ENCODE data around the gene CDRT4. TPM values are rescaled to one million over a fixed set of nuclear protein-coding genes. Genes with fewer than 3 reads are reported as not detected.
"Not testable (repeated sequence)": the region's sequence is repeated elsewhere in the genome, so short reads cannot be mapped to it uniquely, and the experiment has no call there.

Gene CDRT4
- total RNA-seq = 10 to 100 TPM; 12.8 to 16.2 TPM

- H3K4me1 Mint-ChIP-seq (ENCODE audit: low read depth) = no peaks in the 10 kb centered on the region
- H3K9me3 Mint-ChIP-seq = peaks cover 0 to 2% of the 10 kb centered on the region in 2 donors
- ATAC-seq (replicated peaks in 1 of 2) = no peak
- H3K27me3 Mint-ChIP-seq (ENCODE audit: low read depth) = no peaks in the 10 kb centered on the region
- H3K4me3 Mint-ChIP-seq = no peak within 1 kb of the TSS
- DNase-seq = no peak
- no peak within 1 kb of the TSS for H3K27ac Mint-ChIP-seq
- no peaks in the 10 kb centered on the region for H3K36me3 Mint-ChIP-seq (ENCODE audit: insufficient read depth in 2 of 2)
Observed at GRCh38 chr17:15467592-15467991, at the start of gene CDRT4. CDRT4 (minus strand) TSS chr17:15467621; CDS start chr17:15440238, 27,383 bp downstream.

GRCh38 chr17:15516150-15516549 is 48.7 kb upstream of the CDRT4 start:
- no peak overlapping the region for H3K4me3 Mint-ChIP-seq

GRCh38 chr17:15514469-15514868 is 47.0 kb upstream of the CDRT4 start:
- Mint-ChIP-seq H3K4me3 (no peak overlapping the region), H3K27ac (no peak overlapping the region), H3K27me3 (ENCODE audit: low read depth) (no peaks in the 10 kb centered on the region), H3K9me3 (no peaks in the 10 kb centered on the region), H3K36me3 (ENCODE audit: insufficient read depth in 2 of 2) (peaks cover 2 to 4% of the 10 kb centered on the region in 2 donors), H3K4me1 (ENCODE audit: low read depth) (no peaks in the 10 kb centered on the region)
- ATAC-seq (replicated peaks in 1 of 2) (no peak), DNase-seq (no peak)

More at GRCh38 chr17:15516150-15516549, 48.7 kb upstream of the CDRT4 start:
- Mint-ChIP-seq H3K36me3 (ENCODE audit: insufficient read depth in 2 of 2) (peaks cover 2 to 4% of the 10 kb centered on the region in 2 donors), H3K9me3 (no peaks in the 10 kb centered on the region), H3K27ac (no peak overlapping the region), H3K4me1 (ENCODE audit: low read depth) (no peaks in the 10 kb centered on the region), H3K27me3 (ENCODE audit: low read depth) (no peaks in the 10 kb centered on the region)
- DNase-seq (no peak), ATAC-seq (replicated peaks in 1 of 2) (no peak)

- H3K4me3 Mint-ChIP-seq = no peak overlapping the region
- no peaks in the 10 kb centered on the region for H3K27me3 Mint-ChIP-seq (ENCODE audit: low read depth)
- H3K4me1 Mint-ChIP-seq (ENCODE audit: low read depth) = no peaks in the 10 kb centered on the region
- DNase-seq (no peak), ATAC-seq (replicated peaks in 1 of 2) (no peak)
- H3K9me3 Mint-ChIP-seq = no peaks in the 10 kb centered on the region
- no peak overlapping the region for H3K27ac Mint-ChIP-seq
- H3K36me3 Mint-ChIP-seq (ENCODE audit: insufficient read depth in 2 of 2) = peaks cover 2 to 4% of the 10 kb centered on the region in 2 donors
Observed at GRCh38 chr17:15513856-15514459, 46.5 kb upstream of the CDRT4 start.

- Mint-ChIP-seq H3K27ac (no peak overlapping the region), H3K4me3 (no peak overlapping the region), H3K9me3 (no peaks in the 10 kb centered on the region), H3K36me3 (ENCODE audit: insufficient read depth in 2 of 2) (peaks cover 2 to 4% of the 10 kb centered on the region in 2 donors), H3K4me1 (ENCODE audit: low read depth) (no peaks in the 10 kb centered on the region), H3K27me3 (ENCODE audit: low read depth) (no peaks in the 10 kb centered on the region)
- ATAC-seq (replicated peaks in 1 of 2) (no peak), DNase-seq (no peak)
Observed at GRCh38 chr17:15513058-15513791, 45.8 kb upstream of the CDRT4 start.

GRCh38 chr17:15512071-15512709 is 44.8 kb upstream of the CDRT4 start:
- H3K27ac Mint-ChIP-seq = no peak overlapping the region
- no peak overlapping the region for H3K4me3 Mint-ChIP-seq
- ATAC-seq (replicated peaks in 1 of 2) = no peak
- H3K9me3 Mint-ChIP-seq = no peaks in the 10 kb centered on the region
- DNase-seq = no peak
- no peaks in the 10 kb centered on the region for H3K27me3 Mint-ChIP-seq (ENCODE audit: low read depth)
- peaks cover 2 to 4% of the 10 kb centered on the region in 2 donors for H3K36me3 Mint-ChIP-seq (ENCODE audit: insufficient read depth in 2 of 2)
- no peaks in the 10 kb centered on the region for H3K4me1 Mint-ChIP-seq (ENCODE audit: low read depth)

- no peaks in the 10 kb centered on the region for H3K9me3 Mint-ChIP-seq
- H3K27ac Mint-ChIP-seq = no peak overlapping the region
- H3K27me3 Mint-ChIP-seq (ENCODE audit: low read depth) = no peaks in the 10 kb centered on the region
- H3K4me1 Mint-ChIP-seq (ENCODE audit: low read depth) = no peaks in the 10 kb centered on the region
- no peak for ATAC-seq (replicated peaks in 1 of 2)
- peaks cover 2 to 4% of the 10 kb centered on the region in 2 donors for H3K36me3 Mint-ChIP-seq (ENCODE audit: insufficient read depth in 2 of 2)
- H3K4me3 Mint-ChIP-seq = no peak overlapping the region
- no peak for DNase-seq
Observed at GRCh38 chr17:15511142-15511541, 43.7 kb upstream of the CDRT4 start.

- H3K27ac Mint-ChIP-seq = no peak overlapping the region
- no peaks in the 10 kb centered on the region for H3K27me3 Mint-ChIP-seq (ENCODE audit: low read depth)
- DNase-seq (no peak), ATAC-seq (replicated peaks in 1 of 2) (no peak)
- no peaks in the 10 kb centered on the region for H3K9me3 Mint-ChIP-seq
- H3K4me3 Mint-ChIP-seq = no peak overlapping the region
- H3K4me1 Mint-ChIP-seq (ENCODE audit: low read depth) = no peaks in the 10 kb centered on the region
- H3K36me3 Mint-ChIP-seq (ENCODE audit: insufficient read depth in 2 of 2) = no peaks in the 10 kb centered on the region
Observed at GRCh38 chr17:15510361-15510760, 42.9 kb upstream of the CDRT4 start.

GRCh38 chr17:15509095-15509494 is 41.7 kb upstream of the CDRT4 start:
- H3K4me1 Mint-ChIP-seq (ENCODE audit: low read depth) = no peaks in the 10 kb centered on the region
- no peak overlapping the region for H3K4me3 Mint-ChIP-seq
- H3K27ac Mint-ChIP-seq = no peak overlapping the region
- ATAC-seq (replicated peaks in 1 of 2) (no peak), DNase-seq (no peak)
- no peaks in the 10 kb centered on the region for H3K36me3 Mint-ChIP-seq (ENCODE audit: insufficient read depth in 2 of 2)
- no peaks in the 10 kb centered on the region for H3K9me3 Mint-ChIP-seq
- H3K27me3 Mint-ChIP-seq (ENCODE audit: low read depth) = no peaks in the 10 kb centered on the region

GRCh38 chr17:15508466-15508865 is 41.0 kb upstream of the CDRT4 start:
- H3K4me1 Mint-ChIP-seq (ENCODE audit: low read depth) = no peaks in the 10 kb centered on the region
- ATAC-seq (replicated peaks in 1 of 2) (no peak), DNase-seq (no peak)
- H3K9me3 Mint-ChIP-seq = no peaks in the 10 kb centered on the region
- no peak overlapping the region for H3K27ac Mint-ChIP-seq
- H3K4me3 Mint-ChIP-seq = no peak overlapping the region
- no peaks in the 10 kb centered on the region for H3K27me3 Mint-ChIP-seq (ENCODE audit: low read depth)
- H3K36me3 Mint-ChIP-seq (ENCODE audit: insufficient read depth in 2 of 2) = no peaks in the 10 kb centered on the region

GRCh38 chr17:15507896-15508295 is 40.5 kb upstream of the CDRT4 start:
- no peak overlapping the region for H3K27ac Mint-ChIP-seq
- H3K36me3 Mint-ChIP-seq (ENCODE audit: insufficient read depth in 2 of 2) = no peaks in the 10 kb centered on the region
- ATAC-seq (replicated peaks in 1 of 2) (no peak), DNase-seq (no peak)
- H3K4me1 Mint-ChIP-seq (ENCODE audit: low read depth) = peaks cover 2% of the 10 kb centered on the region
- no peaks in the 10 kb centered on the region for H3K9me3 Mint-ChIP-seq
- no peaks in the 10 kb centered on the region for H3K27me3 Mint-ChIP-seq (ENCODE audit: low read depth)
- H3K4me3 Mint-ChIP-seq = no peak overlapping the region

GRCh38 chr17:15507001-15507400 is 39.6 kb upstream of the CDRT4 start:
- no peak for ATAC-seq (replicated peaks in 1 of 2)
- H3K4me3 Mint-ChIP-seq = no peak overlapping the region
- DNase-seq = no peak

GRCh38 chr17:15505708-15506107 is 38.3 kb upstream of the CDRT4 start:
- not testable (repeated sequence) for H3K4me1 Mint-ChIP-seq (ENCODE audit: low read depth); H3K9me3 Mint-ChIP-seq; H3K36me3 Mint-ChIP-seq (ENCODE audit: insufficient read depth in 2 of 2); H3K27me3 Mint-ChIP-seq (ENCODE audit: low read depth); DNase-seq; ATAC-seq (replicated peaks in 1 of 2); H3K27ac Mint-ChIP-seq; H3K4me3 Mint-ChIP-seq

More at GRCh38 chr17:15507001-15507400, 39.6 kb upstream of the CDRT4 start:
- H3K27ac Mint-ChIP-seq = no peak overlapping the region
- H3K27me3 Mint-ChIP-seq (ENCODE audit: low read depth) = no peaks in the 10 kb centered on the region
- H3K9me3 Mint-ChIP-seq = no peaks in the 10 kb centered on the region
- peaks cover 7% of the 10 kb centered on the region for H3K4me1 Mint-ChIP-seq (ENCODE audit: low read depth)
- H3K36me3 Mint-ChIP-seq (ENCODE audit: insufficient read depth in 2 of 2) = no peaks in the 10 kb centered on the region
